Brain microvascular endothelial cell (primary cell): ENCODE measurements around the gene CD4.

Source experiments
- DNase-seq: peaks from one replicate; pipeline ENCODE4 v3.0.0-alpha.2; 2020
- H3K27ac ChIP-seq: fragments of 250-450 bp; sonication (Bioruptor Pico); 2 replicates; pipeline ENCODE4 v1.5.1; 2020; ENCODE audit warnings: mild to moderate bottlenecking, moderate library complexity
- H3K27me3 ChIP-seq: fragments of 250-450 bp; sonication (Bioruptor Pico); replicated peaks from 2 replicates; pipeline ENCODE4 v1.5.1; 2020; ENCODE audit warnings: mild to moderate bottlenecking
- H3K36me3 ChIP-seq: fragments of 250-450 bp; sonication (Bioruptor Pico); replicated peaks from 2 replicates; pipeline ENCODE4 v1.5.1; 2020; ENCODE audit warnings: mild to moderate bottlenecking
- H3K4me3 ChIP-seq: 2 replicates; pipeline ENCODE4 v1.5.1; 2011; ENCODE audit warnings: low read depth, mild to moderate bottlenecking, control low read depth, low read length, moderate library complexity
- CTCF ChIP-seq: IDR thresholded peaks from 2 replicates; pipeline ENCODE4 v1.5.1; 2011; ENCODE audit warnings: low read depth, mild to moderate bottlenecking, moderate library complexity, low read length, control low read depth, inconsistent platforms; ENCODE audit errors: missing control alignments
- in situ Hi-C: cut with HindIII; loops from 2 replicates; pipeline ENCODE4 v1.10.0; 2017; ENCODE audit warnings: low sequenced_read_pairs, low pct_ligation_motif_present

Gene CD4

GRCh38 chr12:6827982-6828780 is 38.9 kb downstream of the CD4 start, which contains the start of gene P3H3:
TSS of gene P3H3 (plus strand) at chr12:6828407. CDS start at chr12:6828441, 34 bp downstream.
- TF ChIP-seq CTCF: no peak
- DNase-seq: peak; percentile 15
- peak within 1 kb of the TSS; percentile 57 for H3K27ac ChIP-seq
- peak within 1 kb of the TSS; percentile 91 for H3K4me3 ChIP-seq
- peaks cover 23% of the 10 kb centered on the region for H3K36me3 ChIP-seq
- in situ Hi-C loops: no loop called here
- no peaks in the 10 kb centered on the region for H3K27me3 ChIP-seq

- H3K4me3 ChIP-seq: peak overlapping the region; percentile 91
- DNase-seq: peak; percentile 50
- no peak for TF ChIP-seq CTCF
- H3K27ac ChIP-seq: peak overlapping the region; percentile 57
- in situ Hi-C loops: no loop called here
- H3K36me3 ChIP-seq: peaks cover 31% of the 10 kb centered on the region
- no peaks in the 10 kb centered on the region for H3K27me3 ChIP-seq
Observed at GRCh38 chr12:6828781-6829535, 39.6 kb downstream of the CD4 start.

- peak; percentile 28 for DNase-seq
- TF ChIP-seq CTCF: peak; percentile 50
- Histone ChIP-seq H3K4me3 (peak overlapping the region; percentile 91), H3K27ac (peak overlapping the region; percentile 57), H3K27me3 (no peaks in the 10 kb centered on the region), H3K36me3 (peaks cover 38% of the 10 kb centered on the region)
- in situ Hi-C loops: no loop called here
Observed at GRCh38 chr12:6829536-6830220, 40.4 kb downstream of the CD4 start.

GRCh38 chr12:6830286-6830890 is 41.1 kb downstream of the CD4 start:
- Histone ChIP-seq H3K4me3 (peak overlapping the region; percentile 91), H3K27ac (no peak overlapping the region), H3K36me3 (peaks cover 38% of the 10 kb centered on the region), H3K27me3 (no peaks in the 10 kb centered on the region)
- in situ Hi-C loops: no loop called here
- DNase-seq: no peak
- TF ChIP-seq CTCF: no peak

- no peak for TF ChIP-seq CTCF
- no peak for DNase-seq
- Histone ChIP-seq H3K4me3 (no peak overlapping the region), H3K27ac (no peak overlapping the region), H3K36me3 (peaks cover 41% of the 10 kb centered on the region), H3K27me3 (no peaks in the 10 kb centered on the region)
- in situ Hi-C loops: no loop called here
Observed at GRCh38 chr12:6830999-6831398, 41.7 kb downstream of the CD4 start.
